ENCODE measurements around the gene ICA1L.

DNA sequence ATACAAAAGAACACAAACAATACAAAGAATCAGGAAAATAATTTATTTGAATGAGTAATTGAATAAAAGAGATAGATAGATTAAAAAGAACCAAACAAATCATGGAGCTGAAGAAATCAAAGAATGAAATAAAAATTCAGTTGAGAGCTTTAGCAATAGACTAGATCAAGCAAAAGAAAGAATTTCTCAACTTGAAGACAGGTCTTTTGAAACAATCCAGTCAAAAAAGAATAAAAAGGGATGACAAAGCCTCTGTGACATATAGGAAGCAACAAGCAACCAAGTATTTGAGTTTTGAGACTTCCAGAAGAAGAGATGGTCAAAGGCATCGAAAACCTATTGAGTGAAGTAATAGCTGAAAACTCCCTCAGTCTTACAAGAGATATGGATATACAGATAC lies 128.0 kb downstream of the ICA1L start:
- TF ChIP-seq, protein P1, sequence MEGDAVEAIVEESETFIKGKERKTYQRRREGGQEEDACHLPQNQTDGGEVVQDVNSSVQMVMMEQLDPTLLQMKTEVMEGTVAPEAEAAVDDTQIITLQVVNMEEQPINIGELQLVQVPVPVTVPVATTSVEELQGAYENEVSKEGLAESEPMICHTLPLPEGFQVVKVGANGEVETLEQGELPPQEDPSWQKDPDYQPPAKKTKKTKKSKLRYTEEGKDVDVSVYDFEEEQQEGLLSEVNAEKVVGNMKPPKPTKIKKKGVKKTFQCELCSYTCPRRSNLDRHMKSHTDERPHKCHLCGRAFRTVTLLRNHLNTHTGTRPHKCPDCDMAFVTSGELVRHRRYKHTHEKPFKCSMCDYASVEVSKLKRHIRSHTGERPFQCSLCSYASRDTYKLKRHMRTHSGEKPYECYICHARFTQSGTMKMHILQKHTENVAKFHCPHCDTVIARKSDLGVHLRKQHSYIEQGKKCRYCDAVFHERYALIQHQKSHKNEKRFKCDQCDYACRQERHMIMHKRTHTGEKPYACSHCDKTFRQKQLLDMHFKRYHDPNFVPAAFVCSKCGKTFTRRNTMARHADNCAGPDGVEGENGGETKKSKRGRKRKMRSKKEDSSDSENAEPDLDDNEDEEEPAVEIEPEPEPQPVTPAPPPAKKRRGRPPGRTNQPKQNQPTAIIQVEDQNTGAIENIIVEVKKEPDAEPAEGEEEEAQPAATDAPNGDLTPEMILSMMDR (IDR thresholded peaks at IDR 0.05), result no peak
- TF ChIP-seq POLR2A (IDR thresholded peaks at IDR 0.05), result no peak

Data from lower leg skin (tissue), 3 donors.